Endothelial cell of umbilical vein (primary cell): Measurements from ENCODE around the gene CLNK. TPM values are rescaled to one million over a fixed set of nuclear protein-coding genes. Genes with fewer than 3 reads are reported as not detected.

Experiments
- BruUV-seq: library from RNA; stranded (reverse); fragments of 400-500 nt; replicated peaks from 2 replicates; lab custom pipeline; 2021; lab: Mats Ljungman, UMichigan
- CTCF ChIA-PET: fragments of 300-600, 350-600 bp; sonication (Branson Sonifier 250); formaldehyde crosslinking; loops from one replicate; lab custom pipeline; 2021; ENCODE audit warnings: antibody characterized with exemption, inconsistent platforms; lab: Charles Lee
- POLR2A ChIA-PET: fragments of 300-600, 350-600 bp; sonication (Branson Sonifier 250); formaldehyde crosslinking; loops from one replicate; lab custom pipeline; 2021; ENCODE audit warnings: antibody characterized with exemption, inconsistent platforms; lab: Charles Lee
- DNase-seq: peaks from one replicate; pipeline ENCODE4 v3.0.0-alpha.2; 2011; ENCODE audit warnings: low read depth, low spot score
- FAIRE-seq: peaks from 2 replicates; lab custom pipeline; 2011; peaks lifted over from hg19 to GRCh38; lab: Jason Lieb, UNC
- H2AFZ ChIP-seq: 2 replicates; pipeline ENCODE4 v1.6.0; 2012; ENCODE audit warnings: low read depth, low read length, control low read depth, inconsistent platforms
- H3K27ac ChIP-seq: 2 replicates; pipeline ENCODE4 v1.5.1; 2011; ENCODE audit warnings: low read depth, mild to moderate bottlenecking, control low read depth, low read length, moderate library complexity; ENCODE audit not compliant: insufficient read depth
- H3K27me3 ChIP-seq, 2 experiments: 2 replicates each; pipeline versions ENCODE4 v1.6.0 to v1.6.1; 2011; ENCODE audit warnings: low read length in 2 of 2, mixed read lengths in 1 of 2; ENCODE audit not compliant: control insufficient read depth in 2 of 2, insufficient read depth in 2 of 2
- H3K36me3 ChIP-seq, 2 experiments: 2 replicates in 1 of 2; 3 replicates in 1 of 2; pipeline ENCODE4 v1.5.1; 2011; ENCODE audit warnings: low read length in 2 of 2, mild to moderate bottlenecking in 1 of 2, moderate library complexity in 1 of 2; ENCODE audit not compliant: control insufficient read depth in 2 of 2, insufficient read depth in 2 of 2; ENCODE audit errors: extremely low read depth in 1 of 2
- H3K4me1 ChIP-seq: 3 replicates; pipeline ENCODE4 v1.5.1; 2011; ENCODE audit warnings: mild to moderate bottlenecking, low read length; ENCODE audit not compliant: control insufficient read depth, insufficient read depth; ENCODE audit errors: extremely low read depth
- H3K4me2 ChIP-seq: 2 replicates; pipeline ENCODE4 v1.6.1; 2011; ENCODE audit warnings: low read length, control low read depth, mixed read lengths; ENCODE audit not compliant: insufficient read depth
- H3K4me3 ChIP-seq, 3 experiments: fragments of 200-600 bp in 1 of 3; sonication (generic), shearing (Covaris generic) in 1 of 3; replicated peaks in 1 of 3; 2 replicates each; pipeline ENCODE4 v1.5.1; 2011 to 2016; ENCODE audit warnings: control low read depth in 3 of 3, low read length in 3 of 3, mild to moderate bottlenecking in 2 of 3, inconsistent platforms in 1 of 3, low read depth in 1 of 3, moderate library complexity in 1 of 3; ENCODE audit not compliant: insufficient read depth in 1 of 3
- H3K79me2 ChIP-seq: 2 replicates; pipeline ENCODE4 v1.6.0; 2012; ENCODE audit warnings: low read length, inconsistent platforms; ENCODE audit not compliant: control insufficient read depth, insufficient read depth
- H3K9ac ChIP-seq: replicated peaks from 2 replicates; pipeline ENCODE3; 2011; ENCODE audit warnings: low read length, control low read depth; ENCODE audit not compliant: insufficient read depth; ENCODE audit errors: extremely low read depth
- H3K9me1 ChIP-seq: replicated peaks from 3 replicates; pipeline ENCODE4 v1.6.0; 2011; ENCODE audit warnings: mild to moderate bottlenecking, low read length; ENCODE audit not compliant: control insufficient read depth, insufficient read depth; ENCODE audit errors: extremely low read depth
- H3K9me3 ChIP-seq: replicated peaks from 2 replicates; pipeline ENCODE4 v1.5.1; 2012; ENCODE audit warnings: low read length, inconsistent platforms; ENCODE audit not compliant: control insufficient read depth, insufficient read depth
- H4K20me1 ChIP-seq: replicated peaks from 2 replicates; pipeline ENCODE3; 2011; ENCODE audit warnings: mild to moderate bottlenecking, low read length; ENCODE audit not compliant: control insufficient read depth, insufficient read depth; ENCODE audit errors: extremely low read depth
- EZH2 ChIP-seq: IDR thresholded peaks from 2 replicates; pipeline ENCODE4 v1.6.1; 2012; ENCODE audit warnings: borderline replicate concordance, low read depth, mild to moderate bottlenecking, moderate library complexity, low read length, inconsistent platforms; ENCODE audit not compliant: severe bottlenecking
- FOS ChIP-seq: IDR thresholded peaks from 2 replicates; pipeline ENCODE4 v1.6.1; 2011; ENCODE audit warnings: mild to moderate bottlenecking, low read length, moderate library complexity, borderline replicate concordance; ENCODE audit not compliant: insufficient read depth
- GATA2 ChIP-seq: IDR thresholded peaks from 2 replicates; pipeline ENCODE4 v1.7.0; 2011; ENCODE audit warnings: low read depth, mild to moderate bottlenecking, moderate library complexity, mixed read lengths, low read length; ENCODE audit not compliant: insufficient read length, insufficient read depth
- JUN ChIP-seq: IDR thresholded peaks from 2 replicates; pipeline ENCODE4 v1.6.1; 2011; ENCODE audit warnings: borderline replicate concordance, low read depth; ENCODE audit not compliant: insufficient read length, insufficient read depth
- MYC ChIP-seq: IDR thresholded peaks from one replicate; pipeline ENCODE4 v1.6.1; 2011; ENCODE audit warnings: mild to moderate bottlenecking, low read depth, low read length
- POLR2A ChIP-seq: IDR thresholded peaks from 2 replicates; pipeline ENCODE4 v1.6.1; 2012; ENCODE audit warnings: low read depth, mild to moderate bottlenecking, control low read depth, low read length
- POLR2AphosphoS5 ChIP-seq: IDR thresholded peaks from 2 replicates; pipeline ENCODE4 v1.6.1; 2012; ENCODE audit warnings: low read depth, mild to moderate bottlenecking, control low read depth, low read length, moderate library complexity; ENCODE audit not compliant: insufficient read depth
- dilution Hi-C: fragments of 300-500 bp; cut with MboI; formaldehyde crosslinking; loops from one replicate; pipeline ENCODE4 v1.15.0; 2019; ENCODE audit warnings: low sequenced_read_pairs; ENCODE audit not compliant: extremely low pct_ligation_motif_present
- intact Hi-C: fragments of 100-400 bp; cut with micrococcal nuclease; formaldehyde crosslinking; loops from one replicate; pipeline ENCODE4 v1.10.0; 2022
- polyA plus RNA-seq, 4 experiments: library from polyadenylated mRNA; depleted of rRNA in 3 of 4; stranded (reverse) in 3 of 4; unstranded in 1 of 4; fragments of >200 nt; gene quantifications; 2 replicates each; pipeline versions ENCODE4 v1.2.1 to v1.2.3, GENCODE V29; 2011 to 2012; ENCODE audit warnings: missing spikeins in 1 of 4
- total RNA-seq: library from RNA; stranded (reverse); gene quantifications from 2 replicates; pipeline ENCODE4 v1.2.3, GENCODE V29; 2021
- TF ChIP-seq, protein P1 (sequence below): IDR thresholded peaks from 2 replicates; pipeline ENCODE4 v1.6.1; 2011; ENCODE audit not compliant: insufficient read depth, insufficient read length
- TF ChIP-seq, protein P2 (sequence below), 2 donors: IDR thresholded peaks; 1 replicate in 1 of 2; 2 replicates in 1 of 2; pipeline ENCODE4 v1.5.1; 2011; ENCODE audit warnings: low read length in 2 of 2, mild to moderate bottlenecking in 2 of 2, moderate library complexity in 2 of 2, control low read depth in 1 of 2, inconsistent platforms in 1 of 2, low read depth in 1 of 2; ENCODE audit not compliant: insufficient read depth in 1 of 2; ENCODE audit errors: extremely low read depth in 1 of 2

CLNK gene
- total and polyA plus RNA-seq, 2 donors (not counting 3 experiments of a cell fraction or from before 2014, with no cell fraction given) = not detected

DNA sequence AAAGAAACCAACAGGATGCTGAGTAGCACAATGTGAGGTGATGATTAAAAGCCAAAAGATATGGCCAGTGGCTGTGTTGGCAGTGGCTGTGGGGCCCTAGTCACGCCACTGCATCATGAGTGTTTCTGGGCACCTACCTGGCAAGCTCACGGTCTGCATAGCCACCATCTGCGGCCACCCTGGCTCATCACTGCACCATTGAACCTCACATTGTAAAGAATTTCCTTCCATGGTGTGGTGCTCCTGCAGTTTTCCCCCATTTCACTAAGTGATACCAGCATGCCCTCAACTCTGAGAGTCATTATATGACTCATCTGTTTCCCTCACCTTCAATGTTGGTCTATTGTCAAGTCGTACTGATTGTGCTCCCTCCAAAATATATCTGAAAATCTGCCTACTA, 45.5 kb upstream of the CLNK start:
- ChIA-PET CTCF (no interaction called here), POLR2A (no interaction called here)
- no peaks in the 10 kb centered on the region for H3K27me3 ChIP-seq
- H3K9me3 ChIP-seq = no peaks in the 10 kb centered on the region
- no TSS peak for BruUV-seq
- no peaks in the 10 kb centered on the region for H3K9me1 ChIP-seq
- no peaks in the 10 kb centered on the region for H4K20me1 ChIP-seq
- dilution Hi-C loops (no loop called here), intact Hi-C loops (no loop called here)
- H3K79me2 ChIP-seq = no peaks in the 10 kb centered on the region
- H3K9ac ChIP-seq = no peak overlapping the region
- no peak for FAIRE-seq
- no peak for DNase-seq
- TF ChIP-seq MYC (no peak), POLR2AphosphoS5 (no peak), FOS (no peak), POLR2A (no peak), EZH2 (no peak), JUN (no peak), GATA2 (no peak)
- TF ChIP-seq, protein P1, sequence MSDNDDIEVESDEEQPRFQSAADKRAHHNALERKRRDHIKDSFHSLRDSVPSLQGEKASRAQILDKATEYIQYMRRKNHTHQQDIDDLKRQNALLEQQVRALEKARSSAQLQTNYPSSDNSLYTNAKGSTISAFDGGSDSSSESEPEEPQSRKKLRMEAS = no peak
- TF ChIP-seq, protein P2, sequence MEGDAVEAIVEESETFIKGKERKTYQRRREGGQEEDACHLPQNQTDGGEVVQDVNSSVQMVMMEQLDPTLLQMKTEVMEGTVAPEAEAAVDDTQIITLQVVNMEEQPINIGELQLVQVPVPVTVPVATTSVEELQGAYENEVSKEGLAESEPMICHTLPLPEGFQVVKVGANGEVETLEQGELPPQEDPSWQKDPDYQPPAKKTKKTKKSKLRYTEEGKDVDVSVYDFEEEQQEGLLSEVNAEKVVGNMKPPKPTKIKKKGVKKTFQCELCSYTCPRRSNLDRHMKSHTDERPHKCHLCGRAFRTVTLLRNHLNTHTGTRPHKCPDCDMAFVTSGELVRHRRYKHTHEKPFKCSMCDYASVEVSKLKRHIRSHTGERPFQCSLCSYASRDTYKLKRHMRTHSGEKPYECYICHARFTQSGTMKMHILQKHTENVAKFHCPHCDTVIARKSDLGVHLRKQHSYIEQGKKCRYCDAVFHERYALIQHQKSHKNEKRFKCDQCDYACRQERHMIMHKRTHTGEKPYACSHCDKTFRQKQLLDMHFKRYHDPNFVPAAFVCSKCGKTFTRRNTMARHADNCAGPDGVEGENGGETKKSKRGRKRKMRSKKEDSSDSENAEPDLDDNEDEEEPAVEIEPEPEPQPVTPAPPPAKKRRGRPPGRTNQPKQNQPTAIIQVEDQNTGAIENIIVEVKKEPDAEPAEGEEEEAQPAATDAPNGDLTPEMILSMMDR (IDR thresholded peaks at IDR 0.05; ENCODE audit: extremely low read depth in 1 of 2, insufficient read depth in 1 of 2, low read depth in 1 of 2, low read length in 2 of 2) = no peak
- H3K36me3 ChIP-seq = no peaks in the 10 kb centered on the region
- no peak overlapping the region for H3K4me2 ChIP-seq
- H3K27ac ChIP-seq = no peak overlapping the region
- no peak overlapping the region for H2AFZ ChIP-seq
- no peaks in the 10 kb centered on the region for H3K4me1 ChIP-seq
- no peak overlapping the region for H3K4me3 ChIP-seq
